Measurements from ENCODE around the gene ASCC3.

DNA sequence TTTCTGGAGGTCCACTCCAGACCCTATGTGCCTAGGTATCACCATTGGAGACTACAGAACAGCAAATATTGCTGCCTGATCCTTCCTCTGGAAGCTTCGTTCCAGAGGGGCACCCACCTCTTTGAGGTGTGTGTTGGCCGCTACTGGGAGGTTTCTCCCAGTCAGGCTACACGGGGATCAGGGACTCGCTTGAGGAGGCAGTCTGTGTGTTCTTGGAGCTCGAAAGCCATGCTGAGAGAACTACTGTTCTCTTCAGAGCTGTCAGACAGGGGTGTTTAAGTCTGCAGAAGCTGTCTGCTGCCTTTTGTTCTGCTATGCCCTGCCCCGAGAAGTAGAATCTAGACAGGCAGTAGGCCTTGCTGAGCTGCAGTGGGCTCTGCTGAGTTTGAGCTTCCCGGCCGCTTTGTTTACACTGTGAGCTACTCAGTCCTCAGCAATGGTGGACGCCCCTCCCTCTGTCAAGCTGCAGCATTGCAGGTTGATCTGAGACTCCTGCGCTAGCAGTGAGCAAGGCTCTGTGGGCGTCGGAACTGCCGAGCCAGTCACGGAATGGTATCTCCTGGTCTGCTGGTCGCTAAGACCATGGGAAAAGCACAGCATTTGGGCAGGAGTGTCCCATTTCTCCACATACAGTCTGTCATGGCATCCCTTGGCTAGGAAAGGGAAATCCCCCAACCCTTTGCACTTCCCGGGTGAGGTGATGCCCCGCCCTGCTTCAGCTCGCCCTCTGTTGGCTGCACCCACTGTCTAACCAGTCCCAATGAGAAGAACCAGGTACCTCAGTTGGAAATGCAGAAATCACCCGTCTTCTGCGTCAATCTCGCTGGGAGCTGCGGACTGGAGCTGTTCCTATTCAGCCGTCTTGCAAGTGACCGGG lies 32.5 kb upstream of the ASCC3 start:
- TF ChIP-seq POLR2A (IDR thresholded peaks at IDR 0.05) (no peak), EP300 (IDR thresholded peaks at IDR 0.05) (no peak)
- TF ChIP-seq, protein P1, sequence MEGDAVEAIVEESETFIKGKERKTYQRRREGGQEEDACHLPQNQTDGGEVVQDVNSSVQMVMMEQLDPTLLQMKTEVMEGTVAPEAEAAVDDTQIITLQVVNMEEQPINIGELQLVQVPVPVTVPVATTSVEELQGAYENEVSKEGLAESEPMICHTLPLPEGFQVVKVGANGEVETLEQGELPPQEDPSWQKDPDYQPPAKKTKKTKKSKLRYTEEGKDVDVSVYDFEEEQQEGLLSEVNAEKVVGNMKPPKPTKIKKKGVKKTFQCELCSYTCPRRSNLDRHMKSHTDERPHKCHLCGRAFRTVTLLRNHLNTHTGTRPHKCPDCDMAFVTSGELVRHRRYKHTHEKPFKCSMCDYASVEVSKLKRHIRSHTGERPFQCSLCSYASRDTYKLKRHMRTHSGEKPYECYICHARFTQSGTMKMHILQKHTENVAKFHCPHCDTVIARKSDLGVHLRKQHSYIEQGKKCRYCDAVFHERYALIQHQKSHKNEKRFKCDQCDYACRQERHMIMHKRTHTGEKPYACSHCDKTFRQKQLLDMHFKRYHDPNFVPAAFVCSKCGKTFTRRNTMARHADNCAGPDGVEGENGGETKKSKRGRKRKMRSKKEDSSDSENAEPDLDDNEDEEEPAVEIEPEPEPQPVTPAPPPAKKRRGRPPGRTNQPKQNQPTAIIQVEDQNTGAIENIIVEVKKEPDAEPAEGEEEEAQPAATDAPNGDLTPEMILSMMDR (IDR thresholded peaks at IDR 0.05), result no peak
